Measurements from ENCODE around the gene CDKN2C.

DNA sequence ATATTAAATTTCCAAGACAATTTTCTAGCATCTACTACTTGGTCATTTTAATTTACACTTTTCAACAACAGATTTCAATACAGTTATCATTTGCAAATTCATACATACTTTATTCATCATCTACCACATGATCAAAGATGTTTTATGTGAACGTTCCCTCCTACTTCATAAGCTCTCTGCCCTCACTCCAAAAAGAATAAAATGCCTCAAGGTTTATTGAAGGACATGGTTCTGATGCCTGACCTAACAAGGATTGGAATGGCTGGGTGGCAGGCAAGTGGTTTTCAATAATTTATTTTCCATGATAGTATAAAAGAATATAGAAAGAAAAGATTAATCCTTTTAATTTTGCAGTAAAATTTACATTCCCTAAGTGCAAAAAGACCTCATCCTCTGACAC lies 5.4 kb downstream of the CDKN2C start:
- TF ChIP-seq, protein P1, sequence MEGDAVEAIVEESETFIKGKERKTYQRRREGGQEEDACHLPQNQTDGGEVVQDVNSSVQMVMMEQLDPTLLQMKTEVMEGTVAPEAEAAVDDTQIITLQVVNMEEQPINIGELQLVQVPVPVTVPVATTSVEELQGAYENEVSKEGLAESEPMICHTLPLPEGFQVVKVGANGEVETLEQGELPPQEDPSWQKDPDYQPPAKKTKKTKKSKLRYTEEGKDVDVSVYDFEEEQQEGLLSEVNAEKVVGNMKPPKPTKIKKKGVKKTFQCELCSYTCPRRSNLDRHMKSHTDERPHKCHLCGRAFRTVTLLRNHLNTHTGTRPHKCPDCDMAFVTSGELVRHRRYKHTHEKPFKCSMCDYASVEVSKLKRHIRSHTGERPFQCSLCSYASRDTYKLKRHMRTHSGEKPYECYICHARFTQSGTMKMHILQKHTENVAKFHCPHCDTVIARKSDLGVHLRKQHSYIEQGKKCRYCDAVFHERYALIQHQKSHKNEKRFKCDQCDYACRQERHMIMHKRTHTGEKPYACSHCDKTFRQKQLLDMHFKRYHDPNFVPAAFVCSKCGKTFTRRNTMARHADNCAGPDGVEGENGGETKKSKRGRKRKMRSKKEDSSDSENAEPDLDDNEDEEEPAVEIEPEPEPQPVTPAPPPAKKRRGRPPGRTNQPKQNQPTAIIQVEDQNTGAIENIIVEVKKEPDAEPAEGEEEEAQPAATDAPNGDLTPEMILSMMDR (IDR thresholded peaks at IDR 0.05) = no peak
- TF ChIP-seq POLR2A (IDR thresholded peaks at IDR 0.05) = no peak
- TF ChIP-seq EP300 (IDR thresholded peaks at IDR 0.05) = no peak
